ENCODE results near the gene SNX20.

- TF ChIP-seq CTCF (conservative IDR thresholded peaks at IDR 0.05; ENCODE audit: low read depth, low read length), result no peak
- TF ChIP-seq EZH2 (IDR thresholded peaks at IDR 0.05; ENCODE audit: borderline replicate concordance, low read depth, low read length, poor library complexity, severe bottlenecking), result no peak
These were observed 38.6 kb upstream of the SNX20 start for GRCh38 chr16:50719401-50720337.
